NCI-H2107 treated with DMSO at 0.1 percent for 48 hours (cell line): ENCODE results near the gene IGSF9B.

Experiments used
- DNase-seq: peaks from one replicate; lab custom pipeline; 2025; ENCODE audit not compliant: unreplicated experiment; lab: John Stamatoyannopoulos, UW

IGSF9B gene

GRCh38 chr11:133983660-133984316, 27.0 kb upstream of the IGSF9B start:
- DNase-seq: no peak

GRCh38 chr11:133982876-133983275, 26.1 kb upstream of the IGSF9B start:
- DNase-seq: peak; percentile 34

- DNase-seq: no peak
Observed at GRCh38 chr11:133982151-133982550, 25.4 kb upstream of the IGSF9B start.

GRCh38 chr11:133981156-133981555, 24.4 kb upstream of the IGSF9B start:
- no peak for DNase-seq

GRCh38 chr11:133980665-133981064, 23.9 kb upstream of the IGSF9B start:
- DNase-seq: no peak

- no peak for DNase-seq
Observed at GRCh38 chr11:133978794-133979193, 22.0 kb upstream of the IGSF9B start.

GRCh38 chr11:133977067-133977677, 20.4 kb upstream of the IGSF9B start:
- DNase-seq: no peak

GRCh38 chr11:133975488-133975849, 18.7 kb upstream of the IGSF9B start:
- peak; percentile 18 for DNase-seq

GRCh38 chr11:133974836-133975487, 18.2 kb upstream of the IGSF9B start:
- no peak for DNase-seq

GRCh38 chr11:133971881-133972280, 15.1 kb upstream of the IGSF9B start:
- DNase-seq: no peak

- no peak for DNase-seq
Observed at GRCh38 chr11:133969112-133969511, 12.3 kb upstream of the IGSF9B start.

GRCh38 chr11:133968300-133968699, 11.5 kb upstream of the IGSF9B start:
- no peak for DNase-seq

GRCh38 chr11:133967599-133968238, 11.0 kb upstream of the IGSF9B start:
- DNase-seq: no peak

- DNase-seq: no peak
Observed at GRCh38 chr11:133966921-133967598, 10.3 kb upstream of the IGSF9B start.

GRCh38 chr11:133966172-133966651, 9.4 kb upstream of the IGSF9B start:
- no peak for DNase-seq

GRCh38 chr11:133965031-133965601, 8.3 kb upstream of the IGSF9B start:
- no peak for DNase-seq

- DNase-seq: no peak
Observed at GRCh38 chr11:133964356-133964755, 7.6 kb upstream of the IGSF9B start.

GRCh38 chr11:133961890-133962289, 5.1 kb upstream of the IGSF9B start:
- no peak for DNase-seq

- DNase-seq: no peak
Observed at GRCh38 chr11:133957900-133958299, 1.1 kb upstream of the IGSF9B start.

- no peak for DNase-seq
Observed at GRCh38 chr11:133955945-133956421, 785 bp downstream of the IGSF9B start.
